ENCODE measurements around the gene TFF2. TPM values are rescaled to one million over a fixed set of nuclear protein-coding genes. Genes with fewer than 3 reads are reported as not detected.

The TFF2 gene
- total and polyA plus RNA-seq, 2 of the 4 experiments (the other 2 are of a cell fraction): not detected

DNA sequence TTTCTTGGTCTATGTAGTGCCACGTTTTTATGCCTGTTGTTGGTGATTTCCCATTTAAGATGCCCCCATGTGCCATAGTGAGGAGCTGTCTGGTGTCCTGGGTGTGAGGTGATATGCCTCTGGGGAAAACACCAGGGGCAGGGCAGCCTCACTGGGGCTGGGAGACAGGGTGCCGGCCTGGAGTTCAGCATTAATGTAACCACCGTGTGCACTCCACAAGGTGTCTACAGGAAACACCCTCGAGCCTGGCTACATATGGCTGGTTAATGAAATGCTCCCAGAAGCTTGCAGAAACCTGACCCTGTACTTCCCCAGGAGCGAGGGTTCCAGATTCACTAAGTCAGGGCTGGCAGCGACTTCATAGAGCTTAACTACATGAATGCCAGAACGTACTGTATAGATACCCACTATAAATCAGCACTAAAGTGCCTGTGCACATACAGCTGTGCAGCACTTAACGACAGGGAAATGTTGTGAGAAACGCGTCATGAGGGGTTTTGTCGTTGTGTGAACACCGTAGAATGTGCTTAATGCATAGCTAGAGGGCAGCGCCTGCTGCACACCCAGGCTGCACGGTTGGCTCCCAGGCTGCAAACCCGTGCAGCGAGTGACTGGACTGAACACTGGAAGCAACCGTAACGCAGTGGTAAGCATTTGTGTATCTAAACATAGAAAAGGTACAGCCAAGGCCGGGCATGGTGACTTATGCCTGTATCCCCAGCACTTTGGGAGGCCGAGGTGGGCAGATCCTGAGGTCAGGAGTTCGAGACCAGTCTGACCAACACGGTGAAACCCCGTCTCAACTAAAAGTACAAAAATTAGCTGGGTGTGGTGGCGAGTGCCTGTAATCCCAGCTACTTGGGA, 10.4 kb downstream of the TFF2 start (continued):
- TF ChIP-seq, protein P1, sequence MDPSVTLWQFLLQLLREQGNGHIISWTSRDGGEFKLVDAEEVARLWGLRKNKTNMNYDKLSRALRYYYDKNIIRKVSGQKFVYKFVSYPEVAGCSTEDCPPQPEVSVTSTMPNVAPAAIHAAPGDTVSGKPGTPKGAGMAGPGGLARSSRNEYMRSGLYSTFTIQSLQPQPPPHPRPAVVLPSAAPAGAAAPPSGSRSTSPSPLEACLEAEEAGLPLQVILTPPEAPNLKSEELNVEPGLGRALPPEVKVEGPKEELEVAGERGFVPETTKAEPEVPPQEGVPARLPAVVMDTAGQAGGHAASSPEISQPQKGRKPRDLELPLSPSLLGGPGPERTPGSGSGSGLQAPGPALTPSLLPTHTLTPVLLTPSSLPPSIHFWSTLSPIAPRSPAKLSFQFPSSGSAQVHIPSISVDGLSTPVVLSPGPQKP (IDR thresholded peaks at IDR 0.05; ENCODE audit: borderline replicate concordance, low read depth, low read length): no peak
